ENCODE results near the gene MAML2.

The MAML2 gene

DNA sequence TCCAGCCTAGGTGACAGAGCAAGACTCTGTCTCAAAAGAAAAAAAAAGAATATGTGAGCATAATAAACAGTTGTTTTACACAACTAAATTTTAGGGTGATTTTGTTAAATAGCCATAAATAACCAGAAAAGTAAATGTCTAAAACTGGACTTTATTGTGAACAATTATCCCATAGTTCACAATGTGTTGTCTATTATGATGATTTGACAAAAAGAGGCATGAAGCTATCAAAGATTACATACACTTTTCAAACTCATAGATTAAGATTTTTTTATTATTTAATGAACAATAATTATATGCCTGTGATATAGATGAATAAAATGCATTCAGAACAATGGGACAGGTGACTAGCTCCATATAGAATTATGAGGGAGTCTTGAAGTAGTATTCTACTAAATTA lies 392.1 kb downstream of the MAML2 start:
- H3K27me3 ChIP-seq (ENCODE audit: control insufficient read depth in 1 of 2, insufficient read depth in 1 of 2, low read length in 2 of 2): no peaks in the 10 kb centered on the region

GRCh38 chr11:95948637-95949036 lies 394.4 kb downstream of the MAML2 start:
- no peaks in the 10 kb centered on the region for H3K27me3 ChIP-seq (ENCODE audit: control insufficient read depth in 1 of 2, insufficient read depth in 1 of 2, low read length in 2 of 2)
- H2AK5ac ChIP-seq (ENCODE audit: low read length, severe bottlenecking): no peak overlapping the region
- no peak overlapping the region for H2BK5ac ChIP-seq (ENCODE audit: low read depth, low read length, poor library complexity, severe bottlenecking)
- DNase-seq: no peak
- no peak overlapping the region for H3K14ac ChIP-seq (ENCODE audit: low read length in 2 of 2)
- no peak overlapping the region for H4K91ac ChIP-seq (ENCODE audit: low read length)
- no peak overlapping the region for H3K27ac ChIP-seq (ENCODE audit: low read length, poor library complexity, severe bottlenecking)
- no peak overlapping the region for H3K9ac ChIP-seq (ENCODE audit: low read length)
- no peak overlapping the region for H2BK120ac ChIP-seq (ENCODE audit: low read depth, low read length)
- H3K18ac ChIP-seq (ENCODE audit: low read depth in 1 of 2, low read length in 2 of 2): no peak overlapping the region
- no peak overlapping the region for H2AFZ ChIP-seq (ENCODE audit: low read depth, low read length)
- H3K4me2 ChIP-seq (ENCODE audit: low read length, poor library complexity, severe bottlenecking): no peak overlapping the region
- no peaks in the 10 kb centered on the region for H3K36me3 ChIP-seq (ENCODE audit: control insufficient read depth in 1 of 2, insufficient read depth in 2 of 2, low read depth in 1 of 2, low read length in 2 of 2)
- H2BK12ac ChIP-seq (ENCODE audit: low read length in 2 of 2): no peak overlapping the region
- no peak overlapping the region for H4K8ac ChIP-seq (ENCODE audit: low read length)
- no peak overlapping the region for H3K4me3 ChIP-seq (ENCODE audit: insufficient read depth in 1 of 2, low read depth in 1 of 2, low read length in 2 of 2)
- peaks cover 15% of the 10 kb centered on the region for H3K9me3 ChIP-seq (ENCODE audit: control insufficient read depth, low read length)
- 89% methylated on average over 3 of the region's 3 CpGs for WGBS
- no peaks in the 10 kb centered on the region for H3K79me1 ChIP-seq (replicated peaks; ENCODE audit: low read length, poor library complexity, severe bottlenecking)
- no peak overlapping the region for H3K4ac ChIP-seq (ENCODE audit: low read depth in 1 of 2, low read length in 2 of 2)
- no peak overlapping the region for H2BK15ac ChIP-seq (ENCODE audit: low read depth, poor library complexity, severe bottlenecking)
- H3K23ac ChIP-seq (ENCODE audit: low read length in 2 of 2): no peak overlapping the region
- no peaks in the 10 kb centered on the region for H3K4me1 ChIP-seq (ENCODE audit: control insufficient read depth, insufficient read depth, low read depth, low read length)

More for the DNA sequence above, 392.1 kb downstream of the MAML2 start:
- peaks cover 4% of the 10 kb centered on the region for H3K9me3 ChIP-seq (ENCODE audit: control insufficient read depth, low read length)
- H3K14ac ChIP-seq (ENCODE audit: low read length in 2 of 2): no peak overlapping the region
- H3K9ac ChIP-seq (ENCODE audit: low read length): no peak overlapping the region
- H2BK15ac ChIP-seq (ENCODE audit: low read depth, poor library complexity, severe bottlenecking): no peak overlapping the region
- no peak overlapping the region for H3K4me3 ChIP-seq (ENCODE audit: insufficient read depth in 1 of 2, low read depth in 1 of 2, low read length in 2 of 2)
- no peak overlapping the region for H4K91ac ChIP-seq (ENCODE audit: low read length)
- H3K4me1 ChIP-seq (ENCODE audit: control insufficient read depth, insufficient read depth, low read depth, low read length): no peaks in the 10 kb centered on the region
- H2BK120ac ChIP-seq (ENCODE audit: low read depth, low read length): no peak overlapping the region
- no peak overlapping the region for H3K27ac ChIP-seq (ENCODE audit: low read length, poor library complexity, severe bottlenecking)
- H3K79me1 ChIP-seq (replicated peaks; ENCODE audit: low read length, poor library complexity, severe bottlenecking): no peaks in the 10 kb centered on the region
- H3K18ac ChIP-seq (ENCODE audit: low read depth in 1 of 2, low read length in 2 of 2): no peak overlapping the region
- no peak for DNase-seq
- H2BK12ac ChIP-seq (ENCODE audit: low read length in 2 of 2): no peak overlapping the region
- no peaks in the 10 kb centered on the region for H3K36me3 ChIP-seq (ENCODE audit: control insufficient read depth in 1 of 2, insufficient read depth in 2 of 2, low read depth in 1 of 2, low read length in 2 of 2)
- no peak overlapping the region for H2AK5ac ChIP-seq (ENCODE audit: low read length, severe bottlenecking)
- H2BK5ac ChIP-seq (ENCODE audit: low read depth, low read length, poor library complexity, severe bottlenecking): no peak overlapping the region
- H2AFZ ChIP-seq (ENCODE audit: low read depth, low read length): no peak overlapping the region
- H3K4ac ChIP-seq (ENCODE audit: low read depth in 1 of 2, low read length in 2 of 2): no peak overlapping the region
- H3K4me2 ChIP-seq (ENCODE audit: low read length, poor library complexity, severe bottlenecking): no peak overlapping the region
- H3K23ac ChIP-seq (ENCODE audit: low read length in 2 of 2): no peak overlapping the region
- no peak overlapping the region for H4K8ac ChIP-seq (ENCODE audit: low read length)

GRCh38 chr11:95944623-95945022 lies 398.4 kb downstream of the MAML2 start:
- H3K18ac ChIP-seq (ENCODE audit: low read depth in 1 of 2, low read length in 2 of 2): no peak overlapping the region
- peaks cover 15% of the 10 kb centered on the region for H3K9me3 ChIP-seq (ENCODE audit: control insufficient read depth, low read length)
- no peak overlapping the region for H3K9ac ChIP-seq (ENCODE audit: low read length)
- H3K79me1 ChIP-seq (replicated peaks; ENCODE audit: low read length, poor library complexity, severe bottlenecking): no peaks in the 10 kb centered on the region
- no peak overlapping the region for H3K4me3 ChIP-seq (ENCODE audit: insufficient read depth in 1 of 2, low read depth in 1 of 2, low read length in 2 of 2)
- WGBS: 84% methylated on average over 4 of the region's 4 CpGs
- no peak overlapping the region for H3K23ac ChIP-seq (ENCODE audit: low read length in 2 of 2)
- no peaks in the 10 kb centered on the region for H3K4me1 ChIP-seq (ENCODE audit: control insufficient read depth, insufficient read depth, low read depth, low read length)
- no peak overlapping the region for H3K27ac ChIP-seq (ENCODE audit: low read length, poor library complexity, severe bottlenecking)
- H2BK12ac ChIP-seq (ENCODE audit: low read length in 2 of 2): no peak overlapping the region
- no peak overlapping the region for H2BK15ac ChIP-seq (ENCODE audit: low read depth, poor library complexity, severe bottlenecking)
- no peak overlapping the region for H3K14ac ChIP-seq (ENCODE audit: low read length in 2 of 2)
- H4K91ac ChIP-seq (ENCODE audit: low read length): no peak overlapping the region
- H2AK5ac ChIP-seq (ENCODE audit: low read length, severe bottlenecking): no peak overlapping the region
- no peak overlapping the region for H3K4me2 ChIP-seq (ENCODE audit: low read length, poor library complexity, severe bottlenecking)
- H4K8ac ChIP-seq (ENCODE audit: low read length): no peak overlapping the region
- H2BK120ac ChIP-seq (ENCODE audit: low read depth, low read length): no peak overlapping the region
- H2BK5ac ChIP-seq (ENCODE audit: low read depth, low read length, poor library complexity, severe bottlenecking): no peak overlapping the region
- H3K27me3 ChIP-seq (ENCODE audit: control insufficient read depth in 1 of 2, insufficient read depth in 1 of 2, low read length in 2 of 2): no peaks in the 10 kb centered on the region
- H3K4ac ChIP-seq (ENCODE audit: low read depth in 1 of 2, low read length in 2 of 2): no peak overlapping the region
- DNase-seq: no peak
- H2AFZ ChIP-seq (ENCODE audit: low read depth, low read length): no peak overlapping the region
- H3K36me3 ChIP-seq (ENCODE audit: control insufficient read depth in 1 of 2, insufficient read depth in 2 of 2, low read depth in 1 of 2, low read length in 2 of 2): no peaks in the 10 kb centered on the region

- Histone ChIP-seq H3K4ac (ENCODE audit: low read depth in 1 of 2, low read length in 2 of 2) (no peak overlapping the region), H4K91ac (ENCODE audit: low read length) (no peak overlapping the region), H2BK15ac (ENCODE audit: low read depth, poor library complexity, severe bottlenecking) (no peak overlapping the region), H2BK120ac (ENCODE audit: low read depth, low read length) (no peak overlapping the region), H3K9ac (ENCODE audit: low read length) (no peak overlapping the region), H3K18ac (ENCODE audit: low read depth in 1 of 2, low read length in 2 of 2) (no peak overlapping the region), H3K4me3 (ENCODE audit: insufficient read depth in 1 of 2, low read depth in 1 of 2, low read length in 2 of 2) (no peak overlapping the region), H3K79me1 (replicated peaks; ENCODE audit: low read length, poor library complexity, severe bottlenecking) (no peaks in the 10 kb centered on the region), H3K36me3 (ENCODE audit: control insufficient read depth in 1 of 2, insufficient read depth in 2 of 2, low read depth in 1 of 2, low read length in 2 of 2) (no peaks in the 10 kb centered on the region), H3K4me1 (ENCODE audit: control insufficient read depth, insufficient read depth, low read depth, low read length) (no peaks in the 10 kb centered on the region), H3K23ac (ENCODE audit: low read length in 2 of 2) (no peak overlapping the region), H2AFZ (ENCODE audit: low read depth, low read length) (no peak overlapping the region), H2BK12ac (ENCODE audit: low read length in 2 of 2) (no peak overlapping the region), H4K8ac (ENCODE audit: low read length) (no peak overlapping the region), H2AK5ac (ENCODE audit: low read length, severe bottlenecking) (no peak overlapping the region), H3K14ac (ENCODE audit: low read length in 2 of 2) (no peak overlapping the region), H2BK5ac (ENCODE audit: low read depth, low read length, poor library complexity, severe bottlenecking) (no peak overlapping the region), H3K27me3 (ENCODE audit: control insufficient read depth in 1 of 2, insufficient read depth in 1 of 2, low read length in 2 of 2) (no peaks in the 10 kb centered on the region), H3K4me2 (ENCODE audit: low read length, poor library complexity, severe bottlenecking) (no peak overlapping the region), H3K27ac (ENCODE audit: low read length, poor library complexity, severe bottlenecking) (no peak overlapping the region), H3K9me3 (ENCODE audit: control insufficient read depth, low read length) (peaks cover 15% of the 10 kb centered on the region)
- no peak for DNase-seq
- 86% methylated on average over 1 of the region's 1 CpG for WGBS
Observed at GRCh38 chr11:95943546-95943945, 399.4 kb downstream of the MAML2 start.

Data from mesenchymal stem cell (in vitro differentiated cells and primary cell).